ENCODE measurements around the gene ULBP2.
"Not testable (repeated sequence)": the region's sequence is repeated elsewhere in the genome, so short reads cannot be mapped to it uniquely, and the experiment has no call there.

ULBP2 gene

DNA sequence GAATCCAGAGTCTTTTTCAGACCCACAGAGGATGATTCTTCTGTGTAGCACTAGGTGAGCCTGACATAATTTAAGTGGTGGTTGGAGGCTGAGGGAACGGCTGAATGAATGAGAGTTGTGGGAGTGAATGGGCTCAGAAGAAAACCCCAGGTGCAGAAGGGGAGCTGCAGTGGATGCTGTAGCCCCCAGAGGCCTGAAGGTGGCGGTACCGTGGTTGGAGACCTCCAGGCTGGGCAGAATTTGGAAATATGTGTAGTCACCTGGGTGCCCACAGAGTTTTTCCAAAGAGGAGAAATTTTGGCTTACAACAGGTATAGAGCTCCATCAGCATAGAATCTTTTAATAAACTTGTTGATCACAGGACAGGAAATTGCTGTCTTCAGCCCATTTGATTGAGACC lies 12.4 kb upstream of the ULBP2 start:
- DNase-seq: no peak

- no peak for DNase-seq
These were observed 10.3 kb upstream of the ULBP2 start for GRCh38 chr6:149931501-149931900.

DNA sequence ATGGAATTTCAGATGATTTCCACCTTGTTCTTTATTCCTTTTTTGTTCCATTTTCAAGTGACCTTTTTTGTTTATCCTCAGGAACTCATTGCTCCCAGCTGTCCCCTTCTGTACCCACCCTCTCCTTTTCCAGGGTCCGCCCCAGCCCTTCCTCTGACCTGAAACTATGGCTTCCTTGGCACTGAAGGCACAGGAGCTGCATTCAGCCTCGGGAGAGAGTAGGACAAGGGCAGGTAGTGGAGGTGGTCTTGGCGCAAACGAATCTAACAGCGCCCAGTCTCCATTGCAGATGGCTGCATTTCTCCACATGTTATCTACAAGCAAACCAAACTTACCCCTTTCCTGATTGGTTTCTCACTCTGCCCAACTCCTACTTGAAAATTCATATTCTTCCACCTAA lies 8.8 kb upstream of the ULBP2 start:
- DNase-seq: no peak

DNA sequence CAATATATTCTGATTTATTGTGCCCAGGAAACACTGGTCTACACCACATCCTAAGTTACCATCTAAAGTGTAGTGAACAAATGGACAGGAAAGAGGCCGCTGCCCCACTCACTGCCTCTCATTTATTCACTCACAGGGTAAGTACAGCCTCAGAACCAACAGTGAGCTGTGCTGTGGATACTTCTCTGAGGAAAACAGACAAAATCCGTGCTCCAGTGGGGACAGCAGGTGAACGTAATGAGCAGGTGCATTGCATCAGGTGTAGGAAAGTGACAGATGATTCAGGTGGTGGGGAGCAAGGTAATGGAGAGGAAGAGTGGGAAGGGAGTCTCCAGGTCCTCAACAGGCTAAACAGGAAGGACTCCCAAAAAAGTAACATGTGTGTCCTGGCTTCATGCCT lies 8.4 kb upstream of the ULBP2 start:
- DNase-seq: no peak

GRCh38 chr6:149934249-149935156 lies 7.3 kb upstream of the ULBP2 start:
- DNase-seq: peak; percentile 74 to 84

DNA sequence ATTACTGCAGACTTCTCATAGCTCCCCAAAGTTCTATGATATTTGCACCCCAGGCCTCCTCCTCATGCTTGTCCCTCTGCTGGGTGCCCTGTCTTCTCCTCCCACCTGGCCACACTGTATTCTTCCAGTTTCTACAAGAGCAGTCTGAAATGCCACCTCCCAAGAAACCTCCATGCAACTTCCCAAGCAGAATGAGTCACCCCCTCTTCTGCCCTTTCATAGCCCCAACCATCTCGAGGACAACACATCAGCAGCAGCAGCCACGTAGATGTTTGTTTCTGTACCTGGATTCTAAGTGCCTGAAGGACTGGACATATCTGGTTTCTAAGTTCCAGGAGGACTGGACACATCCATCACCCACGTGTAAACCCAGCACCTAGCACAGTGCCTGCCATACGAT lies 6.6 kb upstream of the ULBP2 start:
- DNase-seq: no peak

- no peak for DNase-seq
These were observed 6.1 kb upstream of the ULBP2 start for GRCh38 chr6:149935668-149936067.

GRCh38 chr6:149936743-149937142 lies 5.1 kb upstream of the ULBP2 start:
- DNase-seq: no peak

GRCh38 chr6:149938013-149938570 lies 3.7 kb upstream of the ULBP2 start:
- not testable (repeated sequence) for DNase-seq

DNA sequence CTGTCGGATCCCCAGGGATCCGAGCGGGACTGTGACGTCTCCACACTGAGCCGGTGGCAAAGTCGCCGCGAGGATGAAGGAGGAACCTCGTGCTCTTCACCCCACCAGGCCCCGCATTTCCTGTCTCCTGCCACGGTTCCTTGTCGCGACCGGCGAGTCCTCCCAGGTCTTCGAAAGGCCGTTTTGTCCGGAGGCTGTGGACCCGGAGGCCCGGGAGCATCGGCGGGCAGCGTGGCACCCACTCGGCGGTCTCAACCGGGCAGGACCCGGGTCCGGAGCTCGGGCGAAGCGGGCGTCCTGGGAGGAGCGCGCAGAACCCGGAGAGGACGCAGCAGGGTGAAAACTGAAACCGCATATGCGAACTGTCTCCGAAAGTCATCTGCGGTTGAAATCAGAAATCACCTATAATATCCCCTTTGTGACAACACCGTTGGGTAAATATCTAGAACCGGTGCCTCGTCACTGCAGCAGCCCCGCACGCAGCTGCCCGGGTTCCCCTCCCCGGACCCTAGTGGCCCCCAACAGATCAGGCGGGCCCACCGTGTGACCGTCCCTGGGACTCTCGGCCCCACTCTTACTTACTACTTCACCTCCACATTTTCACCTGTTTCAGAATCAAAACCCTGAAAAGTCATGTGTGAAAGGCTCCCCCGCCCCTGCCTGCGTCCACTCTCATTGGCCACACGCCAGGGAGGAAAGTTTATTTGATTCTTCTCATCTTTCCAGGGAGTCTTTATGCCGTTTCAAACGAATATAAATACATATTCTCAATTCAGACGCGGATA lies 3.1 kb upstream of the ULBP2 start:
- DNase-seq: peak; percentile 65 to 79

DNA sequence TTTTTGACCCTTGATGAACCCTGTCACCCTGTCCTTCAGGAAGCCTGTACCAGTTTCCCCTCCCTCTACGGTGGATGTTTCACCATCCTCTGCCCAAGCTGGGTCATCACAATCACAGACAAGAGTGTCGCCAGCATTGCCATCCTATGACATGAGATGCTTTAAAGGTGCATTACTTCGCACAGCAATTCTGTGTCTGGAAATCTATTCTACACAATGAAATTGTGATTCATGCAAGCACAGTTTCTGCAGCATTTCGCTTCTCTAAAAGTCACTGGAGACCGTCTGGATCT lies 2.5 kb upstream of the ULBP2 start:
- DNase-seq: no peak

- no peak for DNase-seq
These were observed 1.7 kb upstream of the ULBP2 start for GRCh38 chr6:149939909-149940671.

- no peak for DNase-seq
These were observed 1.2 kb upstream of the ULBP2 start for GRCh38 chr6:149940672-149940982.

DNA sequence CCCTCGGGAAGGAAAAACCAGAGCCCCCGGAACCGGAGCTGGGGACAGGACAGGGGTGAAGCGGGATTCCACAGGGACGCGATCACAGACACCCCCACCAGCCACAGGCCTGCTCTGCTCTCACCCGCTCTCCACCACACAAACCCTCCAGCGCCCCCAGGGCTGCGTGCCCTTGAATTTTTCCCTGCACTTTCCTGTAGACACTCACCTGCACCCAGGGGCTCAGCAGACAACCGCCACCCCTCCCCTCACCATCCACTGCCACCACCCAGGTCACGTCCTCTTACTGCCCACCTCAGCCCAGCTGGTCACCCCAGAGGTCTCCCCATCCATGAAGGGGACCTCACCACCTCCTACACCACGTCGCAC lies 631 bp downstream of the ULBP2 start:
- no peak for DNase-seq

GRCh38 chr6:149943321-149943720 lies 1.5 kb downstream of the ULBP2 start:
- not testable (repeated sequence) for DNase-seq

DNA sequence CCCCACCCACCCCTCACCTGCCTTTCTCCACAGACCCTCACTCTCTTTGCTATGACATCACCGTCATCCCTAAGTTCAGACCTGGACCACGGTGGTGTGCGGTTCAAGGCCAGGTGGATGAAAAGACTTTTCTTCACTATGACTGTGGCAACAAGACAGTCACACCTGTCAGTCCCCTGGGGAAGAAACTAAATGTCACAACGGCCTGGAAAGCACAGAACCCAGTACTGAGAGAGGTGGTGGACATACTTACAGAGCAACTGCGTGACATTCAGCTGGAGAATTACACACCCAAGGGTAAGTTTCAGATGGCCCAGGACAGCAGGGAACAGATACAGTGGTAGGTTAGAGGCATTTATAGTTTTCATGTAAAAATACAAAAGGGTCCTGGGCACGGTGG lies 3.5 kb downstream of the ULBP2 start:
- not testable (repeated sequence) for DNase-seq

GRCh38 chr6:149946631-149947030 lies 4.8 kb downstream of the ULBP2 start:
- DNase-seq: not testable (repeated sequence)

DNA sequence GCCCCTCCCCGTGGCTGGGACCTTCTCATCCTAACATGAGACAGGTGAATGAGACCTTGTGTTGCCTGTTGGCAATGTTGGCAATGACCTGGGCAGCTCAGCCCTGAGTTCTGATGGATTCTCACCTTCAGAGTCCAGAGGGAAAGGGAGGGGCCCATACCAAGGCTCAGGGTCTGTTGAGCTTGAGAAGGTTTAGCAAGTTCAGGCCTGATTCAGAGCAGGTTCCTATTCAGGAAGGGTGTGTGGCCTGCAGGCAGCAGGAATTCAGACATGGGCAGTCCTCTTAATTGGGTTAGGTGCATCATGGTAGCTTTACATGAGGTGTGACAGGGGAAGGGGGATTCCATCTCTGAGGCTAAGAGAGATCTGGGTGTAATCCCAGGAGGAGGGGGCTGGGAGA lies 5.7 kb downstream of the ULBP2 start:
- DNase-seq: not testable (repeated sequence)

DNA sequence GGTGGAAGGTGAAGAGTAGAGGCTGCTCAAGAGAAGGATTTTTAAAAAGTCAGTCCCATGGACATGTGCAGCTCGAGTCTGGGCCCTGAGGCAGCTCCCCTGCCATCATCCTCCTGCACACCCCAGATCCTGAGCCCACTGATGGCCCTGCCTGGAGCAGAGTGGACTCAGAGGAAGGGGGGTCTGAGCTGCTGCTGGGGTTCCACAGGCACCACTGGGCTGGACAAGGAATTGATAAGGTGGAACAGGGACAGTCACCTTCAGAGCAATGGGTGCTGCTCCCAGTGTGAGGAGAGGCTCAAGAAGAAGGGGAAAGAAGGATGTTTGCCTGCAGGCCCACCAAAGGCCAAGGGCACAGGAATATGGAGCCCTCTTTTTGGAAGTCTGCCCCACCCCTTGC lies 6.2 kb downstream of the ULBP2 start:
- no peak for DNase-seq

DNA sequence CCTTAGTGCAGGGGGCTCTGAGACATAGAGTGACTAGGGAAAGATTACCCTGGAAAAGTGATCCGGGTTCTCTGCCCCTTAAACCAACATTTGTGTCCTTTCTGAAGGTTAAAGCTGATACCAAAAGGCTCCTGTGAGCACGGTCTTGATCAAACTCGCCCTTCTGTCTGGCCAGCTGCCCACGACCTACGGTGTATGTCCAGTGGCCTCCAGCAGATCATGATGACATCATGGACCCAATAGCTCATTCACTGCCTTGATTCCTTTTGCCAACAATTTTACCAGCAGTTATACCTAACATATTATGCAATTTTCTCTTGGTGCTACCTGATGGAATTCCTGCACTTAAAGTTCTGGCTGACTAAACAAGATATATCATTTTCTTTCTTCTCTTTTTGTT lies 6.8 kb downstream of the ULBP2 start:
- DNase-seq: no peak

GRCh38 chr6:149950423-149950822 lies 8.6 kb downstream of the ULBP2 start:
- DNase-seq: no peak

DNA sequence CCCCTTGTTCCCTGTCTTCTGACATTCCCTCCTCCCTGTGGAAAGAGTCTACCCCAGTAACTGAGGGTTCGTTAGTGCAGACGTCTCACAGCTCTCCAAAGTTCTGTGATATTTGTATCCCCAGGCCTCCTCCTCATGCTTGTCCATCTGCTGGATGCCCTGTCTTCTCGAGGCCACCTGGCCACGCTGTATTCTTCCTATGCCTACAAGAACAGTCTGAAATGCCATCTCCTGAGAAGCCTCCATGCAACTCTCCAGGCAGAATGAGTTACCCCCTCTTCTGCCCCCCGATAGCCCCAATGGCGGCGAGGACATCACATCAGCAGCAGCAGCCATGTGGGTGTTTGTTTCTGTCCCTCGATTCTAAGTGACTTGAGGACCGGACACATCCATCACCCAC lies 9.3 kb downstream of the ULBP2 start:
- no peak for DNase-seq

DNA sequence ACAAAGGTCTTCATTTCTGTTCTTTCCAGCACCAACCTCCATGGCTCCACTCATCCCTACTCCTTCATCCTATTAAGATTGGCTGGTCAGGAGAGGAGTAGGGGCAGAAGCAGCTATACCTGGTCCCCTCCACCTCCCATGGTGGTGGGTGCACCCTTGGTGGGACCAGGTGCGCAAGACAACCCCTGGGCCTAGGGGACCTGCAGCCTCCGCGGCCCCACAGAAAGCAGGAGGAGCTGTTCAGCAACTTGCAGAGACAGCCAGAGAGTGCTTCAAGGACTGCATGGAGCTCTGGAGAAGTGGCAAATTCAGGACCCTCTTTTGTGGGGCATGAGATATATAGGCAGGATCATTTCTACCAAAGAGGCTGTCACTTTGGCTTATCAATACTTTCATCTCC lies 9.8 kb downstream of the ULBP2 start:
- DNase-seq: no peak

- not testable (repeated sequence) for DNase-seq
These were observed 11.6 kb downstream of the ULBP2 start for GRCh38 chr6:149953390-149953789.

Measured in CD4-positive, alpha-beta T cell treated with Interferon alpha-2 for 1 hour (primary cell).